KMS-11 (cell line): ENCODE measurements around the gene SLC35D2.

Source experiments
- H2AFZ ChIP-seq: fragments of 200-600 bp; sonication (generic); 2 replicates; pipeline ENCODE4 v1.6.1; 2016; ENCODE audit warnings: antibody characterized with exemption, mixed run types, low read depth
- H3K27ac ChIP-seq: fragments of 200-600 bp; sonication (generic); 2 replicates; pipeline ENCODE4 v1.6.1; 2016; ENCODE audit warnings: mild to moderate bottlenecking, mixed run types
- H3K27me3 ChIP-seq: fragments of 200-600 bp; sonication (generic); 2 replicates; pipeline ENCODE4 v1.6.1; 2017; ENCODE audit warnings: mild to moderate bottlenecking, low read depth, mixed run types, moderate library complexity; ENCODE audit not compliant: insufficient read depth
- H3K36me3 ChIP-seq: fragments of 200-600 bp; sonication (generic); 2 replicates; pipeline ENCODE4 v1.6.1; 2017; ENCODE audit warnings: mild to moderate bottlenecking, mixed run types; ENCODE audit not compliant: insufficient read depth
- H3K4me1 ChIP-seq: fragments of 200-600 bp; sonication (generic); 2 replicates; pipeline ENCODE4 v1.6.1; 2016; ENCODE audit warnings: mild to moderate bottlenecking, low read depth, mixed run types; ENCODE audit not compliant: poor library complexity, severe bottlenecking
- H3K4me2 ChIP-seq: fragments of 200-600 bp; sonication (generic); 2 replicates; pipeline ENCODE4 v1.7.0; 2016; ENCODE audit warnings: mild to moderate bottlenecking, mixed run types
- H3K4me3 ChIP-seq: fragments of 200-600 bp; sonication (generic); IDR thresholded peaks from 2 replicates; pipeline ENCODE4 v1.6.1; 2017; ENCODE audit warnings: low read depth, low read length, mixed read lengths; ENCODE audit not compliant: insufficient read depth
- H3K79me2 ChIP-seq: fragments of 200-600 bp; sonication (generic); 2 replicates; pipeline ENCODE4 v1.6.1; 2016; ENCODE audit warnings: low read depth, mixed run types; ENCODE audit not compliant: insufficient read depth
- H3K9ac ChIP-seq: fragments of 200-600 bp; sonication (generic); 2 replicates; pipeline ENCODE4 v1.6.1; 2016; ENCODE audit warnings: mild to moderate bottlenecking, mixed run types
- H4K20me1 ChIP-seq: fragments of 200-600 bp; sonication (generic); 2 replicates; pipeline ENCODE4 v1.6.1; 2016; ENCODE audit warnings: mild to moderate bottlenecking, mixed run types; ENCODE audit not compliant: insufficient read depth
- TF ChIP-seq, protein P1 (sequence below): fragments of 200-600 bp; sonication (generic); conservative IDR thresholded peaks from 2 replicates; pipeline ENCODE4 v1.6.1; 2017; ENCODE audit warnings: low read depth, mild to moderate bottlenecking, antibody characterized with exemption, low read length, moderate library complexity, mixed read lengths

The SLC35D2 gene

DNA sequence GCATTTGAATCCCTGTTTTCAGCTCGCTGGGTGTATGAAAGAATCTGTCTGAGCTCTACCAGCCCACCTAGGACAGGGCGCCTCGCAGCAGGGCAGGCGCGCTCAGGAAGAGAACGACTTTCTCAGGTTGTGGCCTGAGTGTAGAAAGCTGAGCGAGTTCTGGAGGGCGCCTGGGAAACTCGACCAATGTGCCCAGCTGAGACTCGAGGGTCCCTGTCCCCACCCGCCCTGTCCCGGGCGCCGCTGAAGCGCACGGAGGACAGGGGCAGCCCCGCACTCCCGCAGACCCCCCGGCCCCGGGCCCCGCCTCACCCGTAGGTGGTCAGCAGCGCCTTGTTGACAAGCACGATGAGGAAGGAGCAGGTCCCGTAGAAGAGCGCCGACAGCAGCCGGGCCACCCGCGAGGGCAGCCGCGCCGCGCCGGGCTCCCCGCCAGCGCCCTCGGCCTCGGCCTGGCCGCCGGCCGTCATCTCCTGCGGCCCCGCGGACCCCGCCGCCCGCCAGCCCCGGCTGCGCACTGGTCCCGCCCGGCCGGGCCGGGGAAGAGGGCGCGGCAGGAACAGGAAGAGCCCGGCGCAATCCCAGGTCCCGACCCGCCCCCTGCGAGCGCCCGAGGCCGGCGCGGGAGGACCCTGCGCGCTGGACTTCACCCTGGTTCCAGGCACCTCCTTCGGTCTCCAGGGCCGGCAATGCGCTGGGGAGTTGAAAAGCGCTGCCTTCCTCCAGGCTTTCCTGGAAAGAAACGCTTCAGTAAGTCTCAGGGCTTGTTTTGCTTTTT is at the start of gene SLC35D2:
Gene SLC35D2, minus strand, starts transcription at position 547 of the 778 bp plus-strand sequence. Its CDS starts 77 bp downstream, at position 470.
- H3K27ac ChIP-seq = no peak within 1 kb of the TSS
- no peak within 1 kb of the TSS for H2AFZ ChIP-seq
- H3K4me3 ChIP-seq = no peak within 1 kb of the TSS
- H3K4me2 ChIP-seq = no peak within 1 kb of the TSS
- H4K20me1 ChIP-seq = no peaks in the 10 kb centered on the region
- H3K4me1 ChIP-seq = no peaks in the 10 kb centered on the region
- no peak within 1 kb of the TSS for H3K9ac ChIP-seq
- TF ChIP-seq, protein P1, sequence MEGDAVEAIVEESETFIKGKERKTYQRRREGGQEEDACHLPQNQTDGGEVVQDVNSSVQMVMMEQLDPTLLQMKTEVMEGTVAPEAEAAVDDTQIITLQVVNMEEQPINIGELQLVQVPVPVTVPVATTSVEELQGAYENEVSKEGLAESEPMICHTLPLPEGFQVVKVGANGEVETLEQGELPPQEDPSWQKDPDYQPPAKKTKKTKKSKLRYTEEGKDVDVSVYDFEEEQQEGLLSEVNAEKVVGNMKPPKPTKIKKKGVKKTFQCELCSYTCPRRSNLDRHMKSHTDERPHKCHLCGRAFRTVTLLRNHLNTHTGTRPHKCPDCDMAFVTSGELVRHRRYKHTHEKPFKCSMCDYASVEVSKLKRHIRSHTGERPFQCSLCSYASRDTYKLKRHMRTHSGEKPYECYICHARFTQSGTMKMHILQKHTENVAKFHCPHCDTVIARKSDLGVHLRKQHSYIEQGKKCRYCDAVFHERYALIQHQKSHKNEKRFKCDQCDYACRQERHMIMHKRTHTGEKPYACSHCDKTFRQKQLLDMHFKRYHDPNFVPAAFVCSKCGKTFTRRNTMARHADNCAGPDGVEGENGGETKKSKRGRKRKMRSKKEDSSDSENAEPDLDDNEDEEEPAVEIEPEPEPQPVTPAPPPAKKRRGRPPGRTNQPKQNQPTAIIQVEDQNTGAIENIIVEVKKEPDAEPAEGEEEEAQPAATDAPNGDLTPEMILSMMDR = no peak
- no peaks in the 10 kb centered on the region for H3K27me3 ChIP-seq
- no peaks in the 10 kb centered on the region for H3K79me2 ChIP-seq
- peaks cover 18% of the 10 kb centered on the region; the same call in 1 of the 2 replicates for H3K36me3 ChIP-seq

GRCh38 chr9:96430377-96430776 is 46.9 kb upstream of the SLC35D2 start:
- Histone ChIP-seq H3K79me2 (no peaks in the 10 kb centered on the region), H3K4me1 (no peaks in the 10 kb centered on the region), H3K36me3 (no peaks in the 10 kb centered on the region), H2AFZ (no peak overlapping the region), H3K27me3 (no peaks in the 10 kb centered on the region), H3K4me2 (no peak overlapping the region), H3K9ac (no peak overlapping the region), H4K20me1 (no peaks in the 10 kb centered on the region), H3K4me3 (no peak overlapping the region), H3K27ac (no peak overlapping the region)
- TF ChIP-seq, protein P1 = no peak

GRCh38 chr9:96429732-96430131 is 46.2 kb upstream of the SLC35D2 start:
- no peaks in the 10 kb centered on the region for H3K36me3 ChIP-seq
- TF ChIP-seq, protein P1 = no peak
- H3K4me3 ChIP-seq = no peak overlapping the region
- H4K20me1 ChIP-seq = no peaks in the 10 kb centered on the region
- H3K27ac ChIP-seq = no peak overlapping the region
- no peak overlapping the region for H2AFZ ChIP-seq
- no peaks in the 10 kb centered on the region for H3K27me3 ChIP-seq
- H3K79me2 ChIP-seq = no peaks in the 10 kb centered on the region
- no peak overlapping the region for H3K4me2 ChIP-seq
- no peak overlapping the region for H3K9ac ChIP-seq
- no peaks in the 10 kb centered on the region for H3K4me1 ChIP-seq

- Histone ChIP-seq H3K4me1 (peaks cover 9% of the 10 kb centered on the region), H3K27me3 (no peaks in the 10 kb centered on the region), H2AFZ (no peak overlapping the region), H3K4me3 (no peak overlapping the region), H3K79me2 (no peaks in the 10 kb centered on the region), H3K36me3 (no peaks in the 10 kb centered on the region), H4K20me1 (no peaks in the 10 kb centered on the region), H3K4me2 (no peak overlapping the region), H3K27ac (no peak overlapping the region), H3K9ac (no peak overlapping the region)
- TF ChIP-seq, protein P1 = no peak
Measured at GRCh38 chr9:96425500-96426169, 42.1 kb upstream of the SLC35D2 start.
